ENCODE results near the gene PDE4D.
"Not testable (repeated sequence)": the region's sequence is repeated elsewhere in the genome, so short reads cannot be mapped to it uniquely, and the experiment has no call there.

Gene PDE4D

DNA sequence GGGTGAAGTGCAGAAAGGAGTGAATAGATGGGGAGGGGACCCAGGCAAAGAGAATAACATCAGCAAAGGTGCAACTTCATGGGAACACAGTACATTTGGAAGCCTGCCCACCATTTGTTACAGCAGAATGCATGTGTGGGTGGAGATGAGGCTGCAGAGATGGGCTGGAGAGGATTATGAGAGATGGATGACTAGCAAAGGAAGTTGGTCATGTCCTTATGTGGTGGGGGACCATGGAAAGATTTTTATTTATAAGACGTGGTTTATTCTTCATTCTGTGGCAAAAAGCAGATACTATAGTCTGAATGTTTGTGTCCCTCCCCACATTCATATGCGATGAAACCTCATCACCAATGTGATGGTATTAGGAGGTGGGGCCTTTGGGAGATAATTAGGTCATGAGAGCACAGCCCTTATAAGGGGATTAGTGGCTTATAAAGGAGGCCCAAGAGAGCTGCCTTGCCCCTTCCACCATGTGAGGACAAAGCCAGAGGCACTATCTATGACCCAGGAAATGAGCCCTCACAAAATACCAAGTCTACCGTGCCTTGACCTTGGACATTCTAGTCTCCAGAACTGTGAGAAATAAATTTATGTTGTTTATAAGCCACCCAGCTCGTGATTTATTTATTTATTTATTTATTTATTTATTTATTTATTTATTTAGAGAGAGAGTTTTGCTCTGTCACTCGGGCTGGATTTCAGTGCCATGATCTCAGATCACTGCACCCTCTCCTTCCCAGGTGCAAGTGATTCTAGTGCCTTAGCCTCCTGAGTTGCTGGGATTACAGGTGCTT is 827.0 kb downstream of the PDE4D start:
- no peak for DNase-seq (ENCODE audit: low read depth)

GRCh38 chr5:59065554-59065953 is 828.0 kb downstream of the PDE4D start:
- no peak for DNase-seq (ENCODE audit: low read depth)

DNA sequence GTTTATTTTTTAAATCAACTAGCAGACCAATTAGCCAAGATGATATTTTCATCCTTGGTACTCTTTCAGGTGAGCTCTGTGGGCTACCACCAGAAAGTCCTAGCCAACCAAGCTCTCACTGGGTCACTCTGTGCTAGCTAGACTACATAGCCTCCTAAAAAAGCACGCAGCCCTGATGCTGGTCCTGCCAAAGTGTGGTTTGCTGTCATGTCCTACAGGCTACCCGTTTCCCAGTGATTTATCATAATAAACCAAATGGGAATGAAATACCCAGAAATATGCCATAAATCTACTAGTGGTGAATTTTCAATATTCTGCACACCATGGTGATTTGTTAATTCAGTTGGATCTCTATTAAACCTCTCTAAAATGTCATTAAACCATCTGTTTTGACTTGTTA is 829.2 kb downstream of the PDE4D start:
- DNase-seq (ENCODE audit: low read depth) = no peak

GRCh38 chr5:59062986-59063683 is 830.4 kb downstream of the PDE4D start:
- no peak for DNase-seq (ENCODE audit: low read depth)

- DNase-seq (ENCODE audit: low read depth) = no peak
These were observed 832.1 kb downstream of the PDE4D start for GRCh38 chr5:59061377-59061776.

DNA sequence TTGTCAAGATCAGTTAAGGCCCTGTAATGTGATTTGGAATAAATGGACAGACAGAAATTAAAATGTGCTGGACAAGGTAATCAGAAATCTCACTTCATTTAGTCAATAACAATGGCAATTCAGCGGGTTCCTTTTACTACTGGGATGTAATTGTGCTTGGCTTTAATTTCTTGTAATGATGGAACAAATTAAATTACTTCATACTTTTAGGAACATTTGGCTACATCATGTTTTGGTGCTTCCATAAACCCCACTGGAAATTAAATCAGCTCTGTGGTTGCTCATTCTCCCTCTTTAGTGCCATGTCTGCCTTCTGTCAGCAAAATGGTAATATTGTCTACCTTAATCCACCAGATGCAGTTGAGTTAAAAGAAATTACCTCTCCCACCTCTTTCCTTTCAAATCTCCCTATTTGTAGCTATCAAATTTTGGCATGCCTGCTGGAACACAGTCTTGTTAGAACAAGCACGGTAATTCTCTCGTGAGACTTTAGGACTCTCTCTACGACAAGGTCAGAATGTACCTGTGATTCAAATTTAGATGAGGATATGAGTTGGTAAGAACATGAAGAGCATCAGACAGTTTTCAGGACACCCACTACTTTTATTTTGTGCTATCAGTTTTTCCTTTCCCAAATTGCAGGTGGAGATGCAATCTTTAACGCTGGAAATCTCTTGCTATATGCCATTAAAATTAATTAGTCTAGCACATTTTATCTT is 834.4 kb downstream of the PDE4D start:
- no peak for DNase-seq (ENCODE audit: low read depth)

GRCh38 chr5:59058237-59058636 is 835.3 kb downstream of the PDE4D start:
- DNase-seq (ENCODE audit: low read depth) = no peak

GRCh38 chr5:59056599-59056998 is 836.9 kb downstream of the PDE4D start:
- DNase-seq (ENCODE audit: low read depth) = not testable (repeated sequence)

DNA sequence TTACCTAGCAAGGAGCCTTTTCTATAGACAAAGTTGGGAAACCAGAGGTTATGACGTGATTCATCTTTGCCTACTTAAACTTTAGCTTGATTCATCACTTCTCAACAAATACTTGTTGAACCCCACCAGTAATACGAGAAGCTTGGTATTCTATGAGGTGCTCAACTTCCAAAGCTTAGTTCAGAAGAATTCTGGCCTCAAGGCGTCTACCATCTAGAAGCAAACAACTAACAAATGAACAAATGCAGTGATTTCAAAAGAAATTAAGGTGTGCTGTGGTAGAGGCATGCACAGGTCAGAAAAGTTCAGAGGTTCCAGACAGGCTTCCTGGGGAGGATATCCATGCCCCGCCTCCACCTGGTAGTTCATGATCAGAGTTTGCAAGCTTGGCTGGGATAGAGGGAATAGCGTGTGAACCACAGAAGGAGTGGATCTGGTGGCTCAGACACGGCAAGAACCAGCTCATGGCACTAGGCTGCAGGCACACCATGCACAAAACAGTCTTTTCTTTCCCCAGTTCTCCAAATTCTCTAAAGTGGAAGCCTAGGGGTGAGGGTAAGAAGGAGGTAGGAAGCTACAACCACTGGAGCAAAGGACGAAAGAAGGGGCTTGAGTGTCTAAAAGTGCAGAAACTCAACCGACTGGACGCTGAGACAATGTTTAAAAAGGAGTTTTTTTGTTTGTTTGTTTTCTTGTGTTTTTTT is 837.6 kb downstream of the PDE4D start:
- DNase-seq (ENCODE audit: low read depth) = no peak

DNA sequence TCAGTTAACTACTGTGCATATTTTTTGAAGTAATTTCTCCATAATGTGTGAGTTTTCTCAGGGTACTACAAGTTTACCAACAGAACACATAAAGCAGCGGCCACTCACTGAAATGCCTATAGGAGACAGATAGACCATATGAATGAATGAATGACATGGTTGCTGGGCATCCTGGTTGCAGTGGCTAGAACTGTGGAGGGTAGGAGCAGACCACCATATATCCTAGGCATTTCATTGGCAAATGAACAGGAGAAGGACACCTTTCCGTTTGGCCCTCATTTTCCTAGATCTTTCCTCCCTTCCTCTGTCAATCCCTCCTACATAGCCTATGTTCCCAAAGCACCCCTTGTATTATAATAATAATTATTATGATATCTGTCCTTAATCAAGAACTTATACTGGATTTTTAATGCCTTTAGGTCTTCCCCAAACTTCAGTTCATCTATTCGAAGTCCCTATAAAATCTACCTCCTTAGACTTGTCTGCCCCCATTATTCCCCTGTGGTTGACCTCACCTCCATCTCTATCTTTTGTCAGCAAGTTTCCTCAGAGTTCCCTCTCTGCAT is 838.5 kb downstream of the PDE4D start:
- no peak for DNase-seq (ENCODE audit: low read depth)

DNA sequence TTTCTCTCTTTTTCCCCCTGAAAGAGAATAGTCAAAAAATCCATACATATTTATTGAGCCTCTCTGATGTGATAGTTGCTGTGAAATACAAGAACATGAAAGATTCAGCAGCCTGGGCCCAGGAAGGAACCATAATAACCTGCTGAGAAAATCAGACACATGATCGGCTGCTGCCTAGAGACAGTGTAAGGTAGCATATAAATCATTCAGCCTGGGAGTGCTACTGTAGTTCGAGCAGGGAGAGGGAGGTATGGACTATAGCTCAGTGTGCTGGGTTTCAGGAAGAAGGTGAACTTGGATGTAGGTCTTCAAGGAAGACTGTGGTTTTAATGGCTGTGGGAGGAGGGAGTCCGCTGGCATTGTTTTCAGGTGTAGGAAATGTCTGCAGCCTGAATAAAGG is 841.6 kb downstream of the PDE4D start:
- DNase-seq (ENCODE audit: low read depth) = no peak

DNA sequence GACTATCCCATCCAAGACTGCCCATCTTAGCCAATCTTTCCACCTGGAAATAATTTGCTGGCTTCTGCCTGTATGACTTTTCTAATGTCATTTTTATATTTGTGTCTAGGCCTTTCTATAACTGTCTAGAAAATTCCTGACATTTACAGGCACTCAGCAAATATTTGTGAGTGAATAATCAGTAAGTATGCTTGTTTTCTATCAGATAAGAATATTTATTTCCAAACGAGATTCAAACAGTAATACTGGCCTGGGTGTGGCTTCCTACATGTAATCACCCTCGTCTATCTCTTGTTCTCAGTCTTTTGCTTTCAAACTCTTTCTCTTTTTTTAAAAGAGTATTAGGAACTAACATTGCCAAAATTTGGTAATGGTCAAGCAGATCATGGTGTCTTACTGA is 844.4 kb downstream of the PDE4D start:
- DNase-seq (ENCODE audit: low read depth) = no peak

- no peak for DNase-seq (ENCODE audit: low read depth)
These were observed 851.1 kb downstream of the PDE4D start for GRCh38 chr5:59042201-59043055.

DNA sequence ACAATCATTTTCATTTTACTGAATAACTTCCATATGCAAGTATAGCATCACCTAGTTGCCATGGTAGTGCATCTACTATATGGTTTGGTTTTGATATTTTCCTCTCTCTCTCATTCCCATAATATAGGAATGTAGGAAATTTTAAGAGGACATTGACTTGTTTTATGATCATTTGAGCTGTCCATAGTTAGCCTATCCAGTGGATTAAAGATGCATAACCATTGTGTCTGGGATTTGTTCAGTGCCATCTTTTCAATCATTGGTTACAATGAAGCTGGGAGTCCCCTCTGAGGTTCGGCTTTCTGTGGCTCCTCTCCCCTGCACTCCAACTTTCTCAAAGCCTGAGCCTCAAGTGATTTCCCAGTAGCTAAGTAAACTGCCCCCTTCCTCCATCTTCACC is 852.2 kb downstream of the PDE4D start:
- DNase-seq (ENCODE audit: low read depth) = no peak

DNA sequence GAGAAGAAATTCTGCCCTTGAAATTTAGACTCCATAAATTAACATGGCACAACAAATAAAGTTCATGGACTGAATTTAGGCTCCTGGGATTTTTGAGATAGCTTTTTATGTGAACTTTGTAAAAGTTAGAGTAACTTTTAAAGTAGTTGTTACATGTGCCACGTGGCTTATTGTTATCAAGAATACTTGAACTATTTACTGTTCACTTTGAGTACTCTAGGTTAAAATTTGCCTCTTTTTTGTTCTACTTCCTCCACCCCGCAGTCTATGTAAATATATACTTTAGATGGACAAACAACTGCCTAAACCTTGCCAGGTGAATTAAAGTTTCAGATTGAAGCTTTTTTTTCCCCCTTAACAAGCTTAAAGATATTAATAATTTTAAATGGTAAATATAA is 852.7 kb downstream of the PDE4D start:
- DNase-seq (ENCODE audit: low read depth) = no peak

DNA sequence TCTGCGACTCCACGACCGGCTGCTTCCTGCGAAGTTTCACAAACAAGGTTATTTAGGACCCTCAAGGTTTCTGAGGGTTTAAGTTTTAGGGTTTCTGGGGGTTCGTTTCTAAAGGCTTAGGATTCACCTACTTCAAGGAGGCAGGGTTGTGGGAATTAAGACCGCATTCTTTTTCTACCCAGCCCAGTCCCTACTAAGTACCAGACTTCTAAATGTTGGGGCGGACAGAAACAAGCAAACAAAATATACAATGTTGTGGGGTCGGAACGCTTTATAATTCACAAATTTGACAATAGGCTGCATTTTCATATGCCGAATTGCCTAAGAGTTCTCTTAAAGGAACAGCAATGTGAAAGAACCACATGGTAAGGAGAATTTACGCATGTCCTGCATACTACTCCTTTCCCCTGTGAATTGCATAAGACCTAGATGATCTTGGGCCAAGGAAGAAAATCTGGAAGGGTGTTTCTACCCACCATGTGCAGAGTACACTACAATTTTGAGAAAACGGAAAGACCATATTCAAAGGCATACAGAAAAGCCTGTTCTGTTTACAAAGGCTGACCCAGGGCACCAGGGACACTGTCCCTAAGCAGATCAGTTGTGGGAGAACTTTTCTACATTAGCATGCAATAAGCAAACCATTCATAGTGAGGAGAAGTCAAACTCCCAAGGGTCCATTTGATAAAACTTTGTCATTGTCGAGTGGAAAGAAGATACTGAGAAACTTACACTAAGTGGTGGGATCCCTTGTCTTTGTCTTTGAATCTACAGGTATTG is 853.3 kb downstream of the PDE4D start:
- no peak for DNase-seq (ENCODE audit: low read depth)

DNA sequence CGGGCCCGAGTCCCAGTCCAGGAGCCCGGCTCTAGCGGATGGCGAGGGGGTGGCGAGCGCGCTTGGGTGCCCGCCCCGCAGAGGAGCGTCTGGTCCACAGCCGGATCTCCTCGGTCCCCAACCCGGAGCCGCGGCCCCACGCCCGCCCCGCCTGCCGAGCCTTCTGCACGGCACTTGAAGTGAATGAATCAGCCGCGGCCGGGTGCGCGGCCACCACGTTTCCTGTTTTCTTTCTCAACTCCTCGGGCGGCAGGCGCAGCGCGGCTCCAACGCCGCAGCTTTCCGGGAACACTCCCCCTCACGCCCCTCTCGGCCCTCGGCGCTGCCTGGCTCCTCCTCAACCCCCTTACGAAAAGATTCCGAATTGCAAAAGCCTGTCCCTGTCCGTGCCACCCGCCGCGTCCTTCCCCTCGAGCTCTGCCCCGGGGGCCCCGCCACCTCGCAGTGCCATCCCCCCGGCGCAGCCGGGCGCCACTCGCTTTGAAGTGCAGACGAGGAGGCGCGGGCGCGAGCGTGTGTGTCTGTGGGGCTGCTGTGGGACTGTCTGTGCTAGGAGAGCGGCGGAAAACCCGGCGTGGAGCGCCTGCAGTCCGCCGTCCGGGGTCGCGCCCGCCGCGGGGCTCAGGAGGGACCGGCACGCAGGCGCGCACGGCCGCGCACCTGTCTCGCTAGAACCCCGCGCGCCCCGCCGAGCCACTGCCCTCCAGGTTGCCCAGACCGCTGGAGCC is 854.1 kb downstream of the PDE4D start:
- peak; percentile 83 for DNase-seq (ENCODE audit: low read depth)

GRCh38 chr5:59038798-59039295 is 854.7 kb downstream of the PDE4D start:
- peak; percentile 4 for DNase-seq (ENCODE audit: low read depth)

Measured in activated T-helper 9 cell treated with anti-CD3 and anti-CD28 coated beads, Interleukin-2, amount 50 U/mL, for 16 hours (primary cell).